GM18502 (cell line): ENCODE results near the gene ASAH2B.
"Not testable (repeated sequence)": the region's sequence is repeated elsewhere in the genome, so short reads cannot be mapped to it uniquely, and the experiment has no call there.

Experiments used
- ATAC-seq: cut with Tn5 transposase; IDR thresholded peaks from one replicate; pipeline ENCODE4 v1.9.1; 2021; ENCODE audit warnings: mild to moderate bottlenecking; ENCODE audit not compliant: unreplicated experiment, poor library complexity

The ASAH2B gene

GRCh38 chr10:50739618-50740292 is at the start of gene ASAH2B:
ASAH2B (plus strand) TSS chr10:50739936; CDS start chr10:50745131, 5,195 bp downstream.
- ATAC-seq = peak; percentile 89

GRCh38 chr10:50697819-50698218 is 41.9 kb upstream of the ASAH2B start:
- not testable (repeated sequence) for ATAC-seq

- ATAC-seq = not testable (repeated sequence)
Measured at GRCh38 chr10:50701947-50702346, 37.8 kb upstream of the ASAH2B start.

- not testable (repeated sequence) for ATAC-seq
Measured at GRCh38 chr10:50702997-50703396, 36.7 kb upstream of the ASAH2B start.

GRCh38 chr10:50704436-50705079 is 35.2 kb upstream of the ASAH2B start:
- peak; percentile 75 for ATAC-seq

- ATAC-seq = not testable (repeated sequence)
Measured at GRCh38 chr10:50706006-50706405, 33.7 kb upstream of the ASAH2B start.

GRCh38 chr10:50710241-50710640 is 29.5 kb upstream of the ASAH2B start:
- ATAC-seq = not testable (repeated sequence)

GRCh38 chr10:50723812-50724211 is 15.9 kb upstream of the ASAH2B start:
- peak; percentile 58 for ATAC-seq

GRCh38 chr10:50728112-50728511 is 11.6 kb upstream of the ASAH2B start:
- ATAC-seq = not testable (repeated sequence)

- ATAC-seq = not testable (repeated sequence)
Measured at GRCh38 chr10:50738987-50739617, 634 bp upstream of the ASAH2B start.

- ATAC-seq = peak; percentile 37
Measured at GRCh38 chr10:50740293-50740648, 535 bp downstream of the ASAH2B start.

GRCh38 chr10:50742820-50743219 is 3.1 kb downstream of the ASAH2B start:
- ATAC-seq = not testable (repeated sequence)

GRCh38 chr10:50766774-50767513 is 27.2 kb downstream of the ASAH2B start:
- not testable (repeated sequence) for ATAC-seq

- ATAC-seq = not testable (repeated sequence)
Measured at GRCh38 chr10:50772042-50772441, 32.3 kb downstream of the ASAH2B start.

- ATAC-seq = not testable (repeated sequence)
Measured at GRCh38 chr10:50774868-50775267, 35.1 kb downstream of the ASAH2B start.

GRCh38 chr10:50780036-50780435 is 40.3 kb downstream of the ASAH2B start:
- not testable (repeated sequence) for ATAC-seq

GRCh38 chr10:50782017-50782416 is 42.3 kb downstream of the ASAH2B start:
- ATAC-seq = not testable (repeated sequence)

- ATAC-seq = not testable (repeated sequence)
Measured at GRCh38 chr10:50787962-50788361, 48.2 kb downstream of the ASAH2B start.

GRCh38 chr10:50788951-50789945 is 49.5 kb downstream of the ASAH2B start:
- ATAC-seq = no peak
